Mammary epithelial cell (primary cell): ENCODE results near the gene PARD3.

ENCODE experiments used
- CTCF ChIP-seq, 2 donors: IDR thresholded peaks in 1 of 2; conservative IDR thresholded peaks in 1 of 2; 2 replicates each; pipeline ENCODE4 v1.5.1; 2011 to 2012; ENCODE audit warnings: inconsistent platforms in 2 of 2, low read length in 2 of 2, mild to moderate bottlenecking in 2 of 2, control low read depth in 1 of 2, low read depth in 1 of 2; ENCODE audit not compliant: insufficient read depth in 1 of 2; ENCODE audit errors: extremely low read depth in 1 of 2
- EZH2 ChIP-seq: IDR thresholded peaks from 2 replicates; pipeline ENCODE4 v1.6.1; 2012; ENCODE audit warnings: low read length, inconsistent platforms, borderline replicate concordance

DNA sequence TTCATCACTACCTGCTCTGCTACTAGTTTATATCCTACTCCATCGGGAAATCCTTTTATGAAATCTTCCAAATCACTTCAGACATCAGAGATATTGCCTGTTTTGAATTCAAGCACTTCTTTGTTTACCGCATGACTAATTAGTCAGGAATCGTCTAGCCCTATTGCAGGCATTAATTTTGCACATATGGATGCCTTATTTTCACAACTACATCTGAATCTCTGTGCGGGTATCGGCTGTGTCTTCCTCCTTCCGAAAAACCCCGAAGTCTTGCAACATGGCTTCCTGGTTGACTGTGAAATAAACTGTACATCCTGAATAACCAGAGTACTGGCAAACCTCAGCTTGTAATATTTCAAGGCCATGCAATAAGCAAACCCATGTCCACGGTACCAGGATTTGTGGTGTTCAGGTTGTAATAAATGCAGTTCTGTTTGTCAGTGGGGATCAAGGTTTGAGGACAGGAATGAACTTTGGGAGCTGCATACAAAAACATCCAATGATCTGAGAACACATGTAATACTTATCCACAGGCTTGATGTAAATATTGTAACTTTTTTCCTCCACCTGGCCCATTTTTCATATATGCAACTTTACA, 642.1 kb downstream of the PARD3 start:
- TF ChIP-seq CTCF (conservative IDR thresholded peaks at IDR 0.05 in 1 of 2, IDR thresholded peaks at IDR 0.05 in 1 of 2; ENCODE audit: extremely low read depth in 1 of 2, insufficient read depth in 1 of 2, low read depth in 1 of 2, low read length in 2 of 2) (no peak), EZH2 (no peak)
